Mesenchymal stem cell (in vitro differentiated cells and primary cell): Measurements from ENCODE around the gene ACSM4.
A peak's percentile ranks its signal among the peaks of the same experiment; 100 is the strongest.

Experiments
- DNase-seq: peaks from one replicate; pipeline ENCODE4 v3.0.0-alpha.2; 2013
- H2AFZ ChIP-seq: one replicate; pipeline ENCODE4 v1.6.1; 2013; ENCODE audit warnings: low read depth, mild to moderate bottlenecking, control low read depth, inconsistent platforms, low read length, moderate library complexity
- H2AK5ac ChIP-seq: 2 replicates; pipeline ENCODE4 v1.6.1; 2013; ENCODE audit warnings: low read length, moderate library complexity, mild to moderate bottlenecking, inconsistent platforms; ENCODE audit not compliant: severe bottlenecking
- H2BK120ac ChIP-seq: one replicate; pipeline ENCODE4 v1.6.1; 2013; ENCODE audit warnings: low read depth, mild to moderate bottlenecking, inconsistent platforms, low read length, moderate library complexity
- H2BK12ac ChIP-seq, 2 experiments: one replicate each; pipeline ENCODE4 v1.6.1; 2013; ENCODE audit warnings: inconsistent platforms in 2 of 2, low read length in 2 of 2, mild to moderate bottlenecking in 2 of 2, moderate library complexity in 2 of 2, control low read depth in 1 of 2
- H2BK15ac ChIP-seq: one replicate; pipeline ENCODE4 v1.6.1; 2013; ENCODE audit warnings: mild to moderate bottlenecking, low read depth, inconsistent platforms; ENCODE audit not compliant: poor library complexity, severe bottlenecking
- H2BK5ac ChIP-seq: 2 replicates; pipeline ENCODE4 v1.6.1; 2013; ENCODE audit warnings: low read depth, mild to moderate bottlenecking, low read length, control low read depth, inconsistent platforms; ENCODE audit not compliant: poor library complexity, severe bottlenecking
- H3K14ac ChIP-seq, 2 experiments: one replicate each; pipeline ENCODE4 v1.6.1; 2013; ENCODE audit warnings: inconsistent platforms in 2 of 2, low read length in 2 of 2, control low read depth in 1 of 2, mild to moderate bottlenecking in 1 of 2, moderate library complexity in 1 of 2
- H3K18ac ChIP-seq, 2 experiments: one replicate each; pipeline ENCODE4 v1.6.1; 2013; ENCODE audit warnings: inconsistent platforms in 2 of 2, low read length in 2 of 2, control low read depth in 1 of 2, low read depth in 1 of 2, mild to moderate bottlenecking in 1 of 2
- H3K23ac ChIP-seq, 2 experiments: one replicate each; pipeline ENCODE4 v1.6.1; 2013; ENCODE audit warnings: inconsistent platforms in 2 of 2, low read length in 2 of 2, mild to moderate bottlenecking in 2 of 2, moderate library complexity in 2 of 2, control low read depth in 1 of 2
- H3K27ac ChIP-seq: 2 replicates; pipeline ENCODE4 v1.5.1; 2013; ENCODE audit warnings: mild to moderate bottlenecking, moderate library complexity, low read length, control low read depth, inconsistent platforms; ENCODE audit not compliant: poor library complexity, severe bottlenecking
- H3K27me3 ChIP-seq, 2 experiments: 2 replicates each; pipeline versions ENCODE4 v1.6.1 to v1.7.0; 2013; ENCODE audit warnings: low read length in 2 of 2, mild to moderate bottlenecking in 2 of 2, moderate library complexity in 2 of 2, control low read depth in 1 of 2, inconsistent platforms in 1 of 2; ENCODE audit not compliant: control insufficient read depth in 1 of 2, insufficient read depth in 1 of 2
- H3K36me3 ChIP-seq, 2 experiments: 2 replicates each; pipeline versions ENCODE4 v1.6.1 to v1.7.0; 2013; ENCODE audit warnings: low read length in 2 of 2, control low read depth in 1 of 2, inconsistent platforms in 1 of 2, low read depth in 1 of 2, mild to moderate bottlenecking in 1 of 2; ENCODE audit not compliant: insufficient read depth in 2 of 2, control insufficient read depth in 1 of 2
- H3K4ac ChIP-seq, 2 experiments: one replicate each; pipeline ENCODE4 v1.6.1; 2013; ENCODE audit warnings: inconsistent platforms in 2 of 2, low read length in 2 of 2, mild to moderate bottlenecking in 2 of 2, moderate library complexity in 2 of 2, control low read depth in 1 of 2, low read depth in 1 of 2
- H3K4me1 ChIP-seq: 2 replicates; pipeline ENCODE4 v1.6.1; 2013; ENCODE audit warnings: low read depth, low read length, control low read depth; ENCODE audit not compliant: control insufficient read depth, insufficient read depth
- H3K4me2 ChIP-seq: 2 replicates; pipeline ENCODE4 v1.6.1; 2013; ENCODE audit warnings: low read length, mild to moderate bottlenecking, inconsistent platforms; ENCODE audit not compliant: poor library complexity, severe bottlenecking
- H3K4me3 ChIP-seq, 2 experiments: 2 replicates each; pipeline versions ENCODE4 v1.5.1 to v1.7.0; 2013; ENCODE audit warnings: low read length in 2 of 2, mild to moderate bottlenecking in 2 of 2, control low read depth in 1 of 2, low read depth in 1 of 2; ENCODE audit not compliant: insufficient read depth in 1 of 2
- H3K79me1 ChIP-seq: replicated peaks from 2 replicates; pipeline ENCODE4 v1.6.1; 2013; ENCODE audit warnings: mild to moderate bottlenecking, control low read depth, low read length, inconsistent platforms; ENCODE audit not compliant: poor library complexity, severe bottlenecking
- H3K9ac ChIP-seq: 2 replicates; pipeline ENCODE4 v1.7.0; 2013; ENCODE audit warnings: mild to moderate bottlenecking, low read length, moderate library complexity
- H3K9me3 ChIP-seq: 2 replicates; pipeline ENCODE4 v1.7.0; 2013; ENCODE audit warnings: mild to moderate bottlenecking, low read length; ENCODE audit not compliant: control insufficient read depth
- H4K8ac ChIP-seq: one replicate; pipeline ENCODE4 v1.6.1; 2013; ENCODE audit warnings: inconsistent platforms, mild to moderate bottlenecking, low read length, moderate library complexity
- H4K91ac ChIP-seq: one replicate; pipeline ENCODE4 v1.6.1; 2013; ENCODE audit warnings: mild to moderate bottlenecking, low read length, inconsistent platforms
- WGBS: methylation state at CpG from one replicate; pipeline ENCODE4 v1.1.7; 2013; ENCODE audit warnings: mixed read lengths; 5-methylcytosine and 5-hydroxymethylcytosine counted together

ACSM4 gene

GRCh38 chr12:7375145-7375543 lies 71.3 kb downstream of the ACSM4 start:
- H3K18ac ChIP-seq = no peak overlapping the region
- no peaks in the 10 kb centered on the region for H3K27me3 ChIP-seq
- no peaks in the 10 kb centered on the region for H3K79me1 ChIP-seq
- no peak overlapping the region for H2BK120ac ChIP-seq
- H2AFZ ChIP-seq = no peak overlapping the region
- no peak overlapping the region for H3K4me3 ChIP-seq
- no peaks in the 10 kb centered on the region for H3K9me3 ChIP-seq
- H3K4me1 ChIP-seq = no peaks in the 10 kb centered on the region
- 87% methylated on average over 3 of the region's 3 CpGs for WGBS
- H4K8ac ChIP-seq = no peak overlapping the region
- no peak overlapping the region for H3K14ac ChIP-seq
- no peak overlapping the region for H3K4ac ChIP-seq
- H3K27ac ChIP-seq = no peak overlapping the region
- no peak overlapping the region for H3K4me2 ChIP-seq
- no peak overlapping the region for H2AK5ac ChIP-seq
- H2BK12ac ChIP-seq = no peak overlapping the region
- H3K36me3 ChIP-seq = no peaks in the 10 kb centered on the region
- no peak overlapping the region for H3K9ac ChIP-seq
- H2BK15ac ChIP-seq = no peak overlapping the region
- H4K91ac ChIP-seq = no peak overlapping the region
- no peak for DNase-seq
- H2BK5ac ChIP-seq = no peak overlapping the region
- H3K23ac ChIP-seq = no peak overlapping the region

GRCh38 chr12:7376196-7376595 lies 72.3 kb downstream of the ACSM4 start:
- H4K8ac ChIP-seq = no peak overlapping the region
- no peak overlapping the region for H2BK15ac ChIP-seq
- no peaks in the 10 kb centered on the region for H3K4me1 ChIP-seq
- H3K27ac ChIP-seq = no peak overlapping the region
- H3K18ac ChIP-seq = no peak overlapping the region
- no peaks in the 10 kb centered on the region for H3K9me3 ChIP-seq
- H2BK12ac ChIP-seq = no peak overlapping the region
- H3K36me3 ChIP-seq = no peaks in the 10 kb centered on the region
- no peak overlapping the region for H4K91ac ChIP-seq
- no peak overlapping the region for H3K14ac ChIP-seq
- H3K9ac ChIP-seq = no peak overlapping the region
- WGBS = no CpG with 5 or more reads among the region's 1 CpG
- no peak overlapping the region for H3K23ac ChIP-seq
- H3K4ac ChIP-seq = no peak overlapping the region
- H2AFZ ChIP-seq = no peak overlapping the region
- no peak overlapping the region for H2AK5ac ChIP-seq
- DNase-seq = peak; percentile 58
- no peak overlapping the region for H2BK5ac ChIP-seq
- H3K79me1 ChIP-seq = no peaks in the 10 kb centered on the region
- no peak overlapping the region for H3K4me2 ChIP-seq
- H3K27me3 ChIP-seq = no peaks in the 10 kb centered on the region
- H3K4me3 ChIP-seq = no peak overlapping the region
- no peak overlapping the region for H2BK120ac ChIP-seq
